ENCODE results near the gene ACP2.
"Not testable (repeated sequence)": the region's sequence is repeated elsewhere in the genome, so short reads cannot be mapped to it uniquely, and the experiment has no call there.

Gene ACP2

GRCh38 chr11:47192111-47192510, 56.5 kb downstream of the ACP2 start:
- DNase-seq, result no peak

- not testable (repeated sequence) for DNase-seq
Measured at GRCh38 chr11:47191137-47191536, 57.5 kb downstream of the ACP2 start.
